Liver (tissue), 3 donors: ENCODE data around the gene RAB11A.

Experiments used
- ATF3 ChIP-seq: IDR thresholded peaks from 2 replicates; pipeline ENCODE4 v1.6.1; 2016; ENCODE audit warnings: antibody characterized with exemption
- EGR1 ChIP-seq, 2 donors: IDR thresholded peaks; 2 replicates each; pipeline ENCODE4 v1.6.1; 2016 to 2018; ENCODE audit warnings: antibody characterized with exemption in 2 of 2, low read depth in 2 of 2
- FOXA1 ChIP-seq: IDR thresholded peaks from 2 replicates; pipeline ENCODE4 v1.6.1; 2016; ENCODE audit warnings: antibody characterized with exemption
- GABPA ChIP-seq, 2 donors: IDR thresholded peaks in 1 of 2; conservative IDR thresholded peaks in 1 of 2; 2 replicates each; pipeline ENCODE4 v1.6.1; 2016; ENCODE audit warnings: antibody characterized with exemption in 2 of 2, mild to moderate bottlenecking in 1 of 2, moderate library complexity in 1 of 2
- HNF4A ChIP-seq, 2 donors: conservative IDR thresholded peaks; 2 replicates each; pipeline ENCODE4 v1.6.1; 2016; ENCODE audit warnings: antibody characterized with exemption in 2 of 2, mild to moderate bottlenecking in 2 of 2
- JUND ChIP-seq, 2 donors: IDR thresholded peaks; 2 replicates each; pipeline ENCODE4 v1.6.1; 2016; ENCODE audit warnings: antibody characterized with exemption in 2 of 2
- RAD21 ChIP-seq, 2 donors: IDR thresholded peaks; 2 replicates each; pipeline ENCODE4 v1.6.1; 2016; ENCODE audit warnings: antibody characterized with exemption in 2 of 2, mild to moderate bottlenecking in 2 of 2
- SP1 ChIP-seq: IDR thresholded peaks from 2 replicates; pipeline ENCODE4 v1.6.1; 2018; ENCODE audit warnings: antibody characterized with exemption, mild to moderate bottlenecking
- TAF1 ChIP-seq: conservative IDR thresholded peaks from 2 replicates; pipeline ENCODE4 v1.6.1; 2016; ENCODE audit warnings: antibody characterized with exemption, mild to moderate bottlenecking
- YY1 ChIP-seq: IDR thresholded peaks from 2 replicates; pipeline ENCODE4 v1.6.1; 2016; ENCODE audit warnings: antibody characterized with exemption, mild to moderate bottlenecking
- TF ChIP-seq, protein P1 (sequence below): IDR thresholded peaks from 2 replicates; pipeline ENCODE4 v1.6.1; 2016; ENCODE audit warnings: antibody characterized with exemption, mild to moderate bottlenecking
- TF ChIP-seq, protein P2 (sequence below): fragments of 150-350 bp; IDR thresholded peaks from 2 replicates; pipeline ENCODE4 v1.5.1; 2017; ENCODE audit warnings: improper control_type of control experiment, low read depth, low read length; ENCODE audit not compliant: missing input control
- TF ChIP-seq, protein P3 (sequence below): IDR thresholded peaks from 2 replicates; pipeline ENCODE4 v1.6.1; 2016; ENCODE audit warnings: antibody characterized with exemption
- donor health status: healthy.
- donor health status: healthy.

- TF ChIP-seq, protein P1, sequence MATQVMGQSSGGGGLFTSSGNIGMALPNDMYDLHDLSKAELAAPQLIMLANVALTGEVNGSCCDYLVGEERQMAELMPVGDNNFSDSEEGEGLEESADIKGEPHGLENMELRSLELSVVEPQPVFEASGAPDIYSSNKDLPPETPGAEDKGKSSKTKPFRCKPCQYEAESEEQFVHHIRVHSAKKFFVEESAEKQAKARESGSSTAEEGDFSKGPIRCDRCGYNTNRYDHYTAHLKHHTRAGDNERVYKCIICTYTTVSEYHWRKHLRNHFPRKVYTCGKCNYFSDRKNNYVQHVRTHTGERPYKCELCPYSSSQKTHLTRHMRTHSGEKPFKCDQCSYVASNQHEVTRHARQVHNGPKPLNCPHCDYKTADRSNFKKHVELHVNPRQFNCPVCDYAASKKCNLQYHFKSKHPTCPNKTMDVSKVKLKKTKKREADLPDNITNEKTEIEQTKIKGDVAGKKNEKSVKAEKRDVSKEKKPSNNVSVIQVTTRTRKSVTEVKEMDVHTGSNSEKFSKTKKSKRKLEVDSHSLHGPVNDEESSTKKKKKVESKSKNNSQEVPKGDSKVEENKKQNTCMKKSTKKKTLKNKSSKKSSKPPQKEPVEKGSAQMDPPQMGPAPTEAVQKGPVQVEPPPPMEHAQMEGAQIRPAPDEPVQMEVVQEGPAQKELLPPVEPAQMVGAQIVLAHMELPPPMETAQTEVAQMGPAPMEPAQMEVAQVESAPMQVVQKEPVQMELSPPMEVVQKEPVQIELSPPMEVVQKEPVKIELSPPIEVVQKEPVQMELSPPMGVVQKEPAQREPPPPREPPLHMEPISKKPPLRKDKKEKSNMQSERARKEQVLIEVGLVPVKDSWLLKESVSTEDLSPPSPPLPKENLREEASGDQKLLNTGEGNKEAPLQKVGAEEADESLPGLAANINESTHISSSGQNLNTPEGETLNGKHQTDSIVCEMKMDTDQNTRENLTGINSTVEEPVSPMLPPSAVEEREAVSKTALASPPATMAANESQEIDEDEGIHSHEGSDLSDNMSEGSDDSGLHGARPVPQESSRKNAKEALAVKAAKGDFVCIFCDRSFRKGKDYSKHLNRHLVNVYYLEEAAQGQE: no peak
- TF ChIP-seq, protein P2, sequence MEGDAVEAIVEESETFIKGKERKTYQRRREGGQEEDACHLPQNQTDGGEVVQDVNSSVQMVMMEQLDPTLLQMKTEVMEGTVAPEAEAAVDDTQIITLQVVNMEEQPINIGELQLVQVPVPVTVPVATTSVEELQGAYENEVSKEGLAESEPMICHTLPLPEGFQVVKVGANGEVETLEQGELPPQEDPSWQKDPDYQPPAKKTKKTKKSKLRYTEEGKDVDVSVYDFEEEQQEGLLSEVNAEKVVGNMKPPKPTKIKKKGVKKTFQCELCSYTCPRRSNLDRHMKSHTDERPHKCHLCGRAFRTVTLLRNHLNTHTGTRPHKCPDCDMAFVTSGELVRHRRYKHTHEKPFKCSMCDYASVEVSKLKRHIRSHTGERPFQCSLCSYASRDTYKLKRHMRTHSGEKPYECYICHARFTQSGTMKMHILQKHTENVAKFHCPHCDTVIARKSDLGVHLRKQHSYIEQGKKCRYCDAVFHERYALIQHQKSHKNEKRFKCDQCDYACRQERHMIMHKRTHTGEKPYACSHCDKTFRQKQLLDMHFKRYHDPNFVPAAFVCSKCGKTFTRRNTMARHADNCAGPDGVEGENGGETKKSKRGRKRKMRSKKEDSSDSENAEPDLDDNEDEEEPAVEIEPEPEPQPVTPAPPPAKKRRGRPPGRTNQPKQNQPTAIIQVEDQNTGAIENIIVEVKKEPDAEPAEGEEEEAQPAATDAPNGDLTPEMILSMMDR: no peak
- TF ChIP-seq, protein P3, sequence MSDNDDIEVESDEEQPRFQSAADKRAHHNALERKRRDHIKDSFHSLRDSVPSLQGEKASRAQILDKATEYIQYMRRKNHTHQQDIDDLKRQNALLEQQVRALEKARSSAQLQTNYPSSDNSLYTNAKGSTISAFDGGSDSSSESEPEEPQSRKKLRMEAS: no peak
- no peak for TF ChIP-seq JUND (IDR thresholded peaks at IDR 0.05)
- TF ChIP-seq TAF1: no peak
- TF ChIP-seq RAD21 (IDR thresholded peaks at IDR 0.05): no peak
- no peak for TF ChIP-seq FOXA1
- no peak for TF ChIP-seq SP1
- no peak for TF ChIP-seq EGR1 (IDR thresholded peaks at IDR 0.05; ENCODE audit: low read depth in 2 of 2)
- no peak for TF ChIP-seq HNF4A (conservative IDR thresholded peaks at IDR 0.05)
- no peak for TF ChIP-seq YY1
- no peak for TF ChIP-seq GABPA (IDR thresholded peaks at IDR 0.05 in 1 of 2, conservative IDR thresholded peaks at IDR 0.05 in 1 of 2)
- TF ChIP-seq ATF3: no peak
Measured at GRCh38 chr15:65916041-65916663, 46.9 kb downstream of the RAB11A start.
